ENCODE results near the gene MYD88. TPM values are rescaled to one million over a fixed set of nuclear protein-coding genes. Genes with fewer than 3 reads are reported as not detected.

Gene MYD88
- total RNA-seq, 1 experiment from 2014 or later: 21.2 TPM

GRCh38 chr3:38147421-38147820 is 9.0 kb downstream of the MYD88 start:
- CTCF ChIA-PET: interaction anchor here (0.7 kb wide), 1 partner anchor 10 kb away, joined by 4 read pairs; no protein-coding TSS in a partner anchor
- Histone ChIP-seq H3K4me1 (no peaks in the 10 kb centered on the region), H3K9me3 (peaks cover 4% of the 10 kb centered on the region; the same call in 1 of the 2 replicates), H3K27me3 (replicated peaks; ENCODE audit: control insufficient read depth, insufficient read depth, low read length) (no peaks in the 10 kb centered on the region), H3K36me3 (ENCODE audit: control insufficient read depth, insufficient read depth, low read length) (no peaks in the 10 kb centered on the region), H3K4me3 (ENCODE audit: low read depth, low read length) (no peak overlapping the region)
- Mint-ChIP-seq H3K4me3 (ENCODE audit: unreplicated experiment) (no peak overlapping the region), H3K27ac (ENCODE audit: unreplicated experiment) (no peak overlapping the region), H3K9me3 (ENCODE audit: unreplicated experiment) (peaks cover 13% of the 10 kb centered on the region), H3K4me1 (ENCODE audit: low read depth, unreplicated experiment) (no peaks in the 10 kb centered on the region), H3K27me3 (ENCODE audit: insufficient read depth, unreplicated experiment) (no peaks in the 10 kb centered on the region), H3K36me3 (ENCODE audit: insufficient read depth, unreplicated experiment) (no peaks in the 10 kb centered on the region)
- BruUV-seq (replicated peaks): no TSS peak
- intact Hi-C loops (cut with micrococcal nuclease; ENCODE audit: unreplicated experiment): no loop called here
- TF ChIP-seq CTCF (IDR thresholded peaks at IDR 0.05; ENCODE audit: insufficient read depth in 1 of 2, low read depth in 1 of 2, low read length in 1 of 2, severe bottlenecking in 1 of 2, unreplicated experiment in 1 of 2): no peak
- POLR2A ChIA-PET: no interaction called here
- DNase-seq: no peak

GRCh38 chr3:38148311-38148882 is 9.9 kb downstream of the MYD88 start:
- Mint-ChIP-seq H3K27me3 (ENCODE audit: insufficient read depth, unreplicated experiment) (no peaks in the 10 kb centered on the region), H3K9me3 (ENCODE audit: unreplicated experiment) (peaks cover 13% of the 10 kb centered on the region), H3K27ac (ENCODE audit: unreplicated experiment) (no peak overlapping the region), H3K36me3 (ENCODE audit: insufficient read depth, unreplicated experiment) (no peaks in the 10 kb centered on the region), H3K4me1 (ENCODE audit: low read depth, unreplicated experiment) (no peaks in the 10 kb centered on the region), H3K4me3 (ENCODE audit: unreplicated experiment) (no peak overlapping the region)
- BruUV-seq (replicated peaks): no TSS peak
- Histone ChIP-seq H3K36me3 (ENCODE audit: control insufficient read depth, insufficient read depth, low read length) (no peaks in the 10 kb centered on the region), H3K4me1 (peaks cover under 1% of the 10 kb centered on the region; the same call in 1 of the 2 replicates), H3K4me3 (ENCODE audit: low read depth, low read length) (no peak overlapping the region), H3K9me3 (peaks cover 4% of the 10 kb centered on the region; the same call in 1 of the 2 replicates), H3K27me3 (replicated peaks; ENCODE audit: control insufficient read depth, insufficient read depth, low read length) (no peaks in the 10 kb centered on the region)
- ChIA-PET CTCF (interaction anchor here (0.7 kb wide), 1 partner anchor 9 kb away, joined by 4 read pairs; no protein-coding TSS in a partner anchor), POLR2A (no interaction called here)
- no peak for TF ChIP-seq CTCF (IDR thresholded peaks at IDR 0.05; ENCODE audit: insufficient read depth in 1 of 2, low read depth in 1 of 2, low read length in 1 of 2, severe bottlenecking in 1 of 2, unreplicated experiment in 1 of 2)
- no peak for DNase-seq
- intact Hi-C loops (cut with micrococcal nuclease; ENCODE audit: unreplicated experiment): no loop called here

- no peak for TF ChIP-seq CTCF (IDR thresholded peaks at IDR 0.05; ENCODE audit: insufficient read depth in 1 of 2, low read depth in 1 of 2, low read length in 1 of 2, severe bottlenecking in 1 of 2, unreplicated experiment in 1 of 2)
- H3K4me3 Mint-ChIP-seq (ENCODE audit: unreplicated experiment): no peak overlapping the region
- peaks cover 4% of the 10 kb centered on the region; the same call in 1 of the 2 replicates for H3K9me3 ChIP-seq
- H3K27me3 ChIP-seq (replicated peaks; ENCODE audit: control insufficient read depth, insufficient read depth, low read length): no peaks in the 10 kb centered on the region
- peaks cover 14% of the 10 kb centered on the region for H3K4me1 ChIP-seq
- H3K4me1 Mint-ChIP-seq (ENCODE audit: low read depth, unreplicated experiment): no peaks in the 10 kb centered on the region
- POLR2A ChIA-PET: no interaction called here
- no peak overlapping the region for H3K4me3 ChIP-seq (ENCODE audit: low read depth, low read length)
- H3K9me3 Mint-ChIP-seq (ENCODE audit: unreplicated experiment): peaks cover 13% of the 10 kb centered on the region
- BruUV-seq (replicated peaks): no TSS peak
- H3K36me3 Mint-ChIP-seq (ENCODE audit: insufficient read depth, unreplicated experiment): no peaks in the 10 kb centered on the region
- no peaks in the 10 kb centered on the region for H3K36me3 ChIP-seq (ENCODE audit: control insufficient read depth, insufficient read depth, low read length)
- CTCF ChIA-PET: no interaction called here
- H3K27me3 Mint-ChIP-seq (ENCODE audit: insufficient read depth, unreplicated experiment): no peaks in the 10 kb centered on the region
- intact Hi-C loops (cut with micrococcal nuclease; ENCODE audit: unreplicated experiment): no loop called here
- H3K27ac Mint-ChIP-seq (ENCODE audit: unreplicated experiment): no peak overlapping the region
- DNase-seq: no peak
These were observed 11.2 kb downstream of the MYD88 start for GRCh38 chr3:38149708-38150107.

All from Caco-2 (cell line).